Measurements from ENCODE around the gene RERE. TPM values are rescaled to one million over a fixed set of nuclear protein-coding genes. Genes with fewer than 3 reads are reported as not detected.

The RERE gene
- total RNA-seq, 3 donors from 2014 or later, result 99.5 to 204 (median 174) TPM

- DNase-seq (no peak), ATAC-seq (no peak)
- no peak for TF ChIP-seq CTCF (IDR thresholded peaks at IDR 0.05)
- Histone ChIP-seq H3K9me3 (no peaks in the 10 kb centered on the region), H3K4me3 (no peak overlapping the region), H3K4me1 (ENCODE audit: low read depth) (no peaks in the 10 kb centered on the region), H3K36me3 (ENCODE audit: low read depth) (no peaks in the 10 kb centered on the region)
- intact Hi-C loops (cut with DNase I, micrococcal nuclease), result no loop called here
These were observed 331.4 kb downstream of the RERE start for GRCh38 chr1:8486047-8486446.

DNA sequence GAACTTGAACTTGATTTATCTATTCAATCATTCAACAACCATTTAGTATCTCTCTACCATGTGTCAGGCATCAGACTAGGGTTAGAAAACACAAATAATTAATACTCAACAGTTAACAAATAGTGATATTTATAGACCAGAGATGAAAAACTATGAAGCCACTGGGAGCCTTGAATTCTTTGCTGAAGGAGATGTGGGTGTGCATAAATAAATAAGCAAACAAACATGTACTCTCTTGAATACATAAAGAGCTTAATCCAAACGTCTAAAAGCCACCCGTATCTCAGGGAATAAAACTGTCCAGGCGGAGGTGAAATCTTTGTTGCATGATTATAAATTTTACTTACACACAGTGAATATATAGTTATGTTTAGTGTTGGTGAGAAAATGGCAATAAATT lies 333.9 kb downstream of the RERE start:
- intact Hi-C loops (cut with DNase I, micrococcal nuclease), result no loop called here
- TF ChIP-seq CTCF (IDR thresholded peaks at IDR 0.05), result no peak

GRCh38 chr1:8482979-8483381 lies 334.5 kb downstream of the RERE start:
- no peak overlapping the region for H3K4me3 ChIP-seq
- no peaks in the 10 kb centered on the region for H3K36me3 ChIP-seq (ENCODE audit: low read depth)
- no peaks in the 10 kb centered on the region for H3K9me3 ChIP-seq
- intact Hi-C loops (cut with DNase I, micrococcal nuclease), result no loop called here
- TF ChIP-seq CTCF (IDR thresholded peaks at IDR 0.05), result no peak
- ATAC-seq (no peak), DNase-seq (no peak)
- H3K4me1 ChIP-seq (ENCODE audit: low read depth), result no peaks in the 10 kb centered on the region

More for the DNA sequence above, 333.9 kb downstream of the RERE start:
- Histone ChIP-seq H3K4me1 (ENCODE audit: low read depth) (no peaks in the 10 kb centered on the region), H3K4me3 (no peak overlapping the region), H3K9me3 (no peaks in the 10 kb centered on the region), H3K36me3 (ENCODE audit: low read depth) (no peaks in the 10 kb centered on the region)
- ATAC-seq (no peak), DNase-seq (no peak)

- ATAC-seq (no peak), DNase-seq (no peak)
- intact Hi-C loops (cut with DNase I, micrococcal nuclease), result no loop called here
- Histone ChIP-seq H3K4me3 (no peak overlapping the region), H3K36me3 (ENCODE audit: low read depth) (no peaks in the 10 kb centered on the region), H3K4me1 (ENCODE audit: low read depth) (no peaks in the 10 kb centered on the region), H3K9me3 (no peaks in the 10 kb centered on the region)
- no peak for TF ChIP-seq CTCF (IDR thresholded peaks at IDR 0.05)
These were observed 335.6 kb downstream of the RERE start for GRCh38 chr1:8481650-8482380.

DNA sequence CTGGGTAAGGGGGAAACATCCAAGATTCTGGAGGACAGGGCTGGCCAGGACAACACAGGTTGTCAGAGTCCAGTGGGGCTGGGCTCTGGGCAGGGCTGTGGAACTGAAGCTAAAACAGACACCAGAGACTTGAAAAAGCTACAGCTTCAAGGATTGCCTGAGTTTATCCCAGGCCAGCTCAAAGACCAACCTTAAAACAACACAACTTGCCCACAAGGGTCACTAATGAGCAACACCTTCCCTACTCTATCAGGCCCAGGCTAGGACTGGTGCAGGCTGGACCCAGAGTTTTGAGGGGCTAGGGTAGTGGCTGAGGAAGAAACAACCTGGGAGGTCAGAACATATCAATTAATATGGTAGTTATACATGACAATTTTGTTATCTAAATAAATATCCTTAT lies 338.9 kb downstream of the RERE start:
- H3K9me3 ChIP-seq, result no peaks in the 10 kb centered on the region
- TF ChIP-seq CTCF (IDR thresholded peaks at IDR 0.05), result no peak
- H3K36me3 ChIP-seq (ENCODE audit: low read depth), result no peaks in the 10 kb centered on the region
- no peak for ATAC-seq
- no peaks in the 10 kb centered on the region for H3K4me1 ChIP-seq (ENCODE audit: low read depth)
- DNase-seq, result no peak
- intact Hi-C loops (cut with DNase I, micrococcal nuclease), result no loop called here
- H3K4me3 ChIP-seq, result no peak overlapping the region

DNA sequence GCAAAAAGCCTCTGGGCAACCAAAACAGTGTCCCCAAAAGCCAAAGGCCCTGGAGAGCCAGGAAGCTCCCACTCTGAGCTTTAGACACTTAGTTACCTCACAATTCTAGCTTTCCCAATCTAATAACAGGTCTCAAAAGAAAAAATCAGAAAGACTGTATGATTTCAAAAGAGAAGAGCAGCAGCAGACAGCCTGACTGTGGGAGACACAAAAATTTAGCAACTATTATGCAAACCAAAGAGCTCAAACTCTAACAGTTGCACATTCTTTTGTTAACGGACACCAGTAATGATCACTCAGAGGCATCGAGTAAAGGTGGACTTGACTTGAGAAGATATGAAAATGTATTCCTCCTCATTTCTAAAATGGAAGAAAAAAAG lies 339.5 kb downstream of the RERE start:
- no peak for TF ChIP-seq CTCF (IDR thresholded peaks at IDR 0.05)
- no peaks in the 10 kb centered on the region for H3K4me1 ChIP-seq (ENCODE audit: low read depth)
- DNase-seq (no peak), ATAC-seq (no peak)
- no peaks in the 10 kb centered on the region for H3K36me3 ChIP-seq (ENCODE audit: low read depth)
- no peak overlapping the region for H3K4me3 ChIP-seq
- no peaks in the 10 kb centered on the region for H3K9me3 ChIP-seq
- intact Hi-C loops (cut with DNase I, micrococcal nuclease), result no loop called here

All from mucosa of descending colon (tissue), 3 donors.